ENCODE measurements around the gene RPL26.

Gene RPL26

DNA sequence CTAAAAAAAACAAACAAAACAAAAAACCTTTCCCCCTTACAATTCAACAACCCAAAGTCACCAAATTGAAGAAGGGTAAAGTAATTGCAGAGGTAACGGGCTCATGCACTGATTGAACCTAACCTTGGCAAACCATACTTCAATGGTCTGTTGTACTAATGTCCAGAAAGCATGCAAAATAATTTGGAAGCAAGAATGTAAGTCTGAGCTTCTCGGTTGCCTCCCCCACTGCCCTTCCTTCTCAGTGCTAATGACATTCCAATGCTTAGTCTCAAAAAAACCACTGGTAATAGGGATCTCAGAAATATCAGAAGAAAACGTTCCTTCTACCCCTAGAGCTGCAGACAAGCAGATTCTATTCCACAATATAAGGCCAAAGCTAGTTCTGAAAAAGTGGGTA is 22.2 kb downstream of the RPL26 start:
- TF ChIP-seq GATA2 (IDR thresholded peaks at IDR 0.05; ENCODE audit: low read depth, low read length) (no peak), GATA3 (IDR thresholded peaks at IDR 0.05; ENCODE audit: low read depth, low read length) (no peak)

DNA sequence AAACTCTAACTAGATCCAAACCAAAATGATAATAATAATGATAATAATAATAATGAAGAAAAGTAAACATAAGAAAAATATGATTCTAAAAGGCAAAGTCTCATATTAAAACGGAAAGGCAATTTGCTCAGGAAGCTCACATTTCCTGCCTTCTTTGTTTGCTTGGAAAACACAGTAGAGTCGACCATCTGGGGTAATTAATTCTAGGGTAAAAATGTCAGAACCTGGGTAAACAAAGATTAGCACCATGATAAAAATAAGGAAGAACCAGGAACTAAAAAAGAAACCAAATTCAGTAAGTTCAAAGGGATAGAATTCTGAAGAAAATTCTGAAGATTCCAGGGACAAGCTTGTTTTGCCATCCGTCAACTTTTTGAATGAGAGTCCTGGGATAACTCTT is 22.7 kb downstream of the RPL26 start:
- TF ChIP-seq GATA3 (IDR thresholded peaks at IDR 0.05; ENCODE audit: low read depth, low read length) (no peak), GATA2 (IDR thresholded peaks at IDR 0.05; ENCODE audit: low read depth, low read length) (no peak)

DNA sequence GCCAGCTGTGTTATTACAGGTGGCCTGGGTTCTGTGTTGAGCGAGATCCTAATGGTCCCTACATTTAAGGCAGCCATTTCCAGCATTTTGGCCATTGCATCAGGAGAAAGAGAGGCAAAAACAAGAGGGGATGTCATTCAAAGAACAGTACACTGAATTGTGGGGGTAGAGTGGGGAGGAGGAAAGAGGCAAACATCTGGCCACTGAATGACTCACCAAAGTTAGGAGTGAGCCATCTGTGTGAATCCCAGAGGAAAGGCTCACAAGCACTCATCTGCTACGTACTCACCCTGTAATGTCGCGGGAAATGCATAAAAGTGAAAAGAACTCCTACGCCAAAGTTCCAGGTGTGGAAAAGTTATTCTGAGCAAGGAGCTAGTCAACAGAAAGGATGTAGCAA is 23.2 kb downstream of the RPL26 start:
- no peak for TF ChIP-seq GATA2 (IDR thresholded peaks at IDR 0.05; ENCODE audit: low read depth, low read length)
- TF ChIP-seq GATA3 (IDR thresholded peaks at IDR 0.05; ENCODE audit: low read depth, low read length), result no peak

DNA sequence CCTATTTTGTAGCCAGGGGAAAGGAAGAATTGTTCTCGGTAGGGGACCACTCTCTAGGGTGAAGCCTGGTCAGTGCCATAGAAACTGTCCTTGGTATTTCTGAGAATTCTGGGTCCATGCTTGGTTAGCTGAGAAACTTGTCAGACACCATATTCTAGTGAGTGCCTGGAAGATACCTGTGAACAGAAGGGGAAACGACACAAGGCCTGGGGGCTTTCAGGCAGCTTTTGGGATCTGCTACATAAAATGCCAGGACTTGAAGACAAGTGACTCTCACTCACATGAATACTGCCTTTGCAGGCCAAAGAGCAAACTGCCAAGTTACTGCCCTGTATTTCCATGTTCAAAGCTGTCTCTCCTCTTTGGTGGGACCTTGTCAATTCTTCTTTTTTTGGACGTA is 25.1 kb downstream of the RPL26 start:
- TF ChIP-seq GATA2 (IDR thresholded peaks at IDR 0.05; ENCODE audit: low read depth, low read length) (no peak), GATA3 (IDR thresholded peaks at IDR 0.05; ENCODE audit: low read depth, low read length) (no peak)

DNA sequence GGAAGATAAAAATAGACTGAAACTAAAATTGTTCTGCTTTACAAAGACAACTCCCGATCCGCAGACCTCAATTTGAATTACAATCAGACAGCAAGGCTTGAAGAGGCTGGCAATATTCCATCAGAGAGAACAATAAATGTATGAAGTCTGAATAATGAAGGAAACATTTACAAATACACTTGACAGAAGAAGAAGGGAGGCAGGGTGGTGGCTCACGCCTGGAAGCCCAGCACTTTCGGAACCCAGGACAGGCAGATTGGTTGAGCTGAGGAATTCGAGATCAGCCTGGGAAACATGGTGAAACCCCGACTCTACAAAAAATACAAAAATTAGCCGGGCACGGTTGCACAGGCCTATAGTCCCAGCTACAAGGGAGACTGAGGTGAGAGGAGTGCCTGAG is 28.8 kb downstream of the RPL26 start:
- TF ChIP-seq GATA3 (IDR thresholded peaks at IDR 0.05; ENCODE audit: low read depth, low read length) (no peak), GATA2 (IDR thresholded peaks at IDR 0.05; ENCODE audit: low read depth, low read length) (no peak)

DNA sequence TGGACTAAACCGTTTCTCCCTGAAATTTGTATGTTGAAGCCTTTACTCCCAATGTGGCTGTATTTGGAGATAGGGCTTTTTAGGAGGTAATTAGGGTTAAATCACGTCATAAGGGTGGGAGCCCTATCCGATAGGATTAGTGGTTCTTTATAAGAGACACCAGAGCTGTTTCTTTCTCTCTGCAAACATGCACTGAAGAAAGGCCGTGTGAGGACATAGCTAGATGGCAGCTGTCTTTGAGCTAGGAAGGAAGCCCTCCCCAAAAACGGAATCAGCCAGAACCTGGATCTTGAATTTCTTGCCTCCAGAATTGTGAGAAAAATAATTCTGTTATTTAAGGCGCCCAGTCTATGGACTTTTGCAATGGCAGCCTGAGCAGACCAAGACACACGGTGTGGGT is 29.3 kb downstream of the RPL26 start:
- TF ChIP-seq GATA3 (IDR thresholded peaks at IDR 0.05; ENCODE audit: low read depth, low read length) (no peak), GATA2 (IDR thresholded peaks at IDR 0.05; ENCODE audit: low read depth, low read length) (no peak)

DNA sequence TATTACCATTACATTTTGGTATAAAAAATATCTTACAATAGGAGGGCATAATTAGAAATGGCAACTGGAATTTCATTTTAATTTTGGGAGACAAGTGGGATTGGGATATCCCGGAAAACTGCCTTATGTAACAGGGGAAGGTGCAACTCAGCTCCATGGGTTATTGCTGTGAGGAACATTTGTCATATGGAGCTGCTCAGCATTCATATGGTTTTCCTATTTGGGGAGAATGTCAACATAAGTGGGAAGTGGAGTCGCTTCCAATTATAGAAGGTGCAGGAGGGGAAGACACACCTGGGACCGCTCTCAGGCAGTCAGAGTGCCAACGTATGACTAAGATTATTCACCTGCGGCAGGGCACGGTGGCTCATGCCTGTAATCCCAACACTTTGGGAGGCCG is 32.7 kb downstream of the RPL26 start:
- TF ChIP-seq GATA2 (IDR thresholded peaks at IDR 0.05; ENCODE audit: low read depth, low read length) (no peak), GATA3 (IDR thresholded peaks at IDR 0.05; ENCODE audit: low read depth, low read length) (no peak)

DNA sequence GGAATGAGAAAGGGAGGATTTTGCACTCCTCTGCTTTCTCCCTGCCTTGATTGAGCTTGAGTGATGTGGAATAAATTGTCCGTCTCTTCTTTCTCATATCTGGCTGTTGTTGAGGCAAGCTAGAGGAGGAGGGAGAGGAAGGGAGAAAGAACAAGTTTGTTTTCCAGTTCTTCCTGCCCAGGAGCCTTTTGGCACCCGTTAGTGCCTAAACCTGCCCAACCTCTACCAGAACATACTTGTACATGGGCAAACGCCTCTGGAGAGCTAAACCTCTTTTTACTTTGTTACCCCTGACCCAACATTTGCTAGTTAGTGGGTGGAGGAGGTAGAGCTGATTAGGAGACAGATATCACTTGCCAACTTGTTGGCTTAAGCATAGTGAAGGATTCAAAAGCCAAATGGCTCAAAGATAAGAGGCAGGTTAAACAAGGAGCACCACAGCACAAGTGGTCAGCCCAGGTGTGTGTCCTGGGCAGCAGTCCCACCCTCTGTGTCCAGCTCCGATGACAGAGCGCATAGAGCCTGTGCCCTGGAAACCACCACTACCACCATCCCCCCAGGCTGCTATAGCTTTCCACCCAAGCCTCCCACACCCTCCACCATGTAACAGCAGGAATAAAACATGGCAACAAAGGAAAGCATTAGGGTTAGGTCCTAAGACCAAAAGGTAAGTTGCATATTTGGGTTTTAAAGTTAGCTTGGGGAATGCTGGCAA is 36.9 kb downstream of the RPL26 start:
- TF ChIP-seq GATA2 (IDR thresholded peaks at IDR 0.05; ENCODE audit: low read depth, low read length) (no peak), GATA3 (IDR thresholded peaks at IDR 0.05; ENCODE audit: low read depth, low read length) (no peak)

DNA sequence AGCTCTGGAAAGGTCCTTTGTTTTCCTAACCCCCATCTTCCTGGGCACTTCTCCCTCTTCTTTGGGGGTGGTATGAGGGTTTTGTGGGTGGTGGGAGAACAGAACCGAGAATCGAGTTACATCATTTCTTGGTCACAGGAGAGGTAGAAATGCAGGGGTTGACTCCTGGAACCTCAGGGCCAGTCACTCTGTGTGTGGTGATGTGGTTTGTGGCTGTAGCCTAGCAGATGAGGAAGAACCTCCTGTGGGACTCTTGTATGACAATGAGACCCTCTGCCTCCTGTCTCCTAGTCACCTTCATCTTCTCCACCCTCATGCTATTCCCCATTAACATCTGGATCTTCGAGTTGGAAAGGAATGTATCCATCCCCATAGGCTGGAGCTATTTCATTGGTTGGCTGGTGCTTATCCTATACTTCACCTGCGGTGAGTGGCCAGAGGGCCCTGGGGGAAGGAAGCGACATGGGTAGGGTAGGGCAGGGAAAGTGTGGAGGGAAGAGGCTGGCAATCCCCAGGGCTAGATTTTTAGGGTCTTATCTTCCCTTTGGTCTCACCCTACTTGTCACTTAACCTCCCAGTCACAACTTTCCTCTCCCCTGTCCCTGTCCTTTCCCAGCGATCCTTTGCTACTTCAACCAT is 37.8 kb downstream of the RPL26 start:
- no peak for TF ChIP-seq GATA2 (IDR thresholded peaks at IDR 0.05; ENCODE audit: low read depth, low read length)
- TF ChIP-seq GATA3 (IDR thresholded peaks at IDR 0.05; ENCODE audit: low read depth, low read length), result no peak

DNA sequence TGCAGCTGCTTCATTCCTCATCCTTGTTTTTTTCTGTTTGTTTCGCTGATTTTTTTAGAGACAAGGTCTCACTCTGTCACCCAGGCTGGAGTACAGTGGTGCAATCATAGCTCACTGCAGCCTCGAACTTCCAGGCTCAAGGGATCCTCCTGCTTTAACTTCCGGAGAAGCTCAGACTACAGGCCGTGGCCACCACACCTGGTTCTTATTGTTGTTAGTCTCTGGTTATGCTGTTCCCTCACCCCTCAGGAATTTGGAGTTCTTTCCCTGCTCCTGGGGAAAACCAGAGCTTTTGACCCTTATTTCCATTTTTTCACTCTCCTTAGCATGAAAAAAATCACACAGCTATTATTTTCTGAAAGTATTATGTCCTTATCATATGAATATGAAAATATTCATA is 41.5 kb downstream of the RPL26 start:
- TF ChIP-seq GATA3 (IDR thresholded peaks at IDR 0.05; ENCODE audit: low read depth, low read length) (no peak), GATA2 (IDR thresholded peaks at IDR 0.05; ENCODE audit: low read depth, low read length) (no peak)

DNA sequence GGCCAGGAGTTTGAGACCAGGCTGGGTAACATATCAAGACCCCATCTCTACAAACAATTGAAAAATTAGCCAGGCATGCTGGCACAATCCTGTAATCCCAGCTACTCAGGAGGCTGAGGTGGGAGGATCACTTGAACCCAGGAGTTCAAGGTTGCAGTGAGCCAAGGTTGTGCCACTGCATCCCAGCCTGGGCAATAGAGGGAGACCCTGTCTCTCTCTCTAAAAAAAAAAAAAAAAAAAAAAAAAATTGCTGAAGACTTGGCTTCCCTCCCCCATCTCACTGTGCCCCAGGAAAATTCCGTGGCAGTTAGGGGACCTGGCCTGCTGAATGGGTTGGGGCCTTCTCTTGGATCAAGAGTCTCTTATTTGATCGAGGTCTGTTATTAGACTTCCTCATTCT is 43.5 kb downstream of the RPL26 start, which contains the start of gene ODF4:
Gene ODF4, plus strand, starts transcription at position 301 of the 400 bp plus-strand sequence. CDS start 212 bp downstream, outside the sequence.
- no peak for TF ChIP-seq GATA2 (IDR thresholded peaks at IDR 0.05; ENCODE audit: low read depth, low read length)
- TF ChIP-seq GATA3 (IDR thresholded peaks at IDR 0.05; ENCODE audit: low read depth, low read length), result no peak

DNA sequence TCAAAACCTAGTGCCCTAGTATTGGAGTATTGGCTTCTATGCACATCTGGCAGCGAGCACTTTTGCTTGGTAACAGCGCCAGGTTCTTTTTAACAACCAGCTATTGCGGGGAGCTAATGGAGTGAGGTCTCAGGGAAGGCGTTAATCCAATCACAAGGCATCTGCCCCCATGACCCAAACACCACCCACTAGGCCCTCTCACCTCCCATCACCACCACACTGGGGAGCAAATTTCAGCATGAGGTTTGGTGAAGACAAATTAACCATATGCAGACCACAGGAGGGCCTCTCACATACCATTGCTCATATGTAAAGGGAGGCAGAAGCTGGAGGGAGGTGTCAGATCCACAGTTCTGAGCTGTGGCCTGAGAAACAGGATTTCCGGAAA is 44.2 kb downstream of the RPL26 start:
- no peak for TF ChIP-seq GATA3 (IDR thresholded peaks at IDR 0.05; ENCODE audit: low read depth, low read length)
- no peak for TF ChIP-seq GATA2 (IDR thresholded peaks at IDR 0.05; ENCODE audit: low read depth, low read length)

DNA sequence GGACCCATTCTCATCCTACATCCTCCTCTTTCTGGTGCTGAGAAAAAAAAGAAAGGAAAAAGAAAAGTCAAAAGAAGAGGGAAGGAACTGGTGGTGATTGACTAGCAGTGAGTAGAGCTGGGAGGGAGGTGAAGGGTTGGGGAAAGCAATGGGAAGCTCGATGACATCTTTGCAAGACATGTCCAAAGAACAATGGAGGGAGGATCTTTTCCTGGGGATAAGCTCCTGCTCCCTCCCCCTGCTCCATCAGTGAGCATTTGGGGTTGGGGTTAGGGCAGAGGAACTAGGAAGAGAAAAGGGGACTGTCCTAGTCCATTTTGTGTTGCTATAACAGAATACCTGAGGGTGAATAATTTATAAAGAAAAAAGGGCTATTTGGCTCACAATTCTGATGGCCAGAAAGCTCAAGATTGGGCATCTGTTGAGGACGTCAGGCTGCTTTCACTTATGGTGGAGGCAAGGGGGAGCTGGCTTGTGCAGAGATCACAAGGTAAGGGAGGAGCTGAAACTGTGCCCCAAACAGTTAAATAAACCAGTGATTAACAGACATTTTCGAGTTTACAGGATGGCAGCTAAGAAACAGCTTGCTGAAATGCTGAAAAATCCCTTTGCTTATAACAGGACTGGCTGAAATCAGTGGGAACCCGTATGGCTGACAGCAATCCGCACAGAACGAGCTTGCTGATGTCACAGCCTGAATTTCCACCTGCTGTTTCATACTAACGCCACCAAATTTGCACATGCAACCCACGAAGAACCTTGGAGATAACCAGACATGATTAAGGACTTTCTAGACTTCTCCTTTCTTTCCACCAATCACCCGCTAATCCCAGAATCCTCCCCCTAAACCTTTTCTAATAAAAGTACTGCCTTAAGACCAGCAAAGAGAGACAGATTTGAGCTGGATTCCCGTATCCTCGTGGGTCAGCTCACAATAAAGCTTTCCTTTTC is 44.9 kb downstream of the RPL26 start:
- TF ChIP-seq GATA2 (IDR thresholded peaks at IDR 0.05; ENCODE audit: low read depth, low read length) (no peak), GATA3 (IDR thresholded peaks at IDR 0.05; ENCODE audit: low read depth, low read length) (no peak)

DNA sequence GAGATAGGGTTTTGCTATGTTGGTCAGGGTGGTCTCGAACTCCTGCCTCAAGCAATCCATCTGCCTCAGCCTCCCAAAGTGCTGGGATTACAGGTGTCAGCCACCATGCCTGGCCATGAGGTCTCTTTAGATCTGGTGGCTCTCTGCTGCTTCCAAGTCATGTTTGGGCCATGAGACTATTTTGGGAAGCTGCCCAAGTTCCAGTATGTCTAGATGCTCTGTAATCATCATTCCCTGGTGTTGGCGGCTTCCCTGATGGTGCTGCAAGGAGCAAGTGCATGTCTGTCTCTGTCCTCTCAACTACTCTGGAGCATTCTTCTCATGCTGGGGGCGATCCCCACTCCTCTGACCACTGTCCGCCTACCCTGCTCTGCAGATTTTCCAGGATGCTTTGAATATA is 49.7 kb downstream of the RPL26 start:
- TF ChIP-seq GATA3 (IDR thresholded peaks at IDR 0.05; ENCODE audit: low read depth, low read length) (no peak), GATA2 (IDR thresholded peaks at IDR 0.05; ENCODE audit: low read depth, low read length) (no peak)
